Fibroblast of upper back skin (primary cell): ENCODE results near the gene RNMT.
"Not testable (repeated sequence)": the region's sequence is repeated elsewhere in the genome, so short reads cannot be mapped to it uniquely, and the experiment has no call there.

Source experiments
- DNase-seq: peaks from one replicate; pipeline ENCODE4 v3.0.0-alpha.2; 2013

Gene RNMT

GRCh38 chr18:13726232-13726971, at the start of gene RNMT, which contains the start of gene FAM210A:
RNMT (plus strand) TSS chr18:13726673; CDS start chr18:13731518, 4,845 bp downstream.
FAM210A (minus strand) TSS chr18:13726558; CDS start chr18:13682077, 44,481 bp downstream.
- peak; percentile 95 for DNase-seq

- DNase-seq: not testable (repeated sequence)
Measured at GRCh38 chr18:13677350-13677749, 49.1 kb upstream of the RNMT start.

- DNase-seq: no peak
Measured at GRCh38 chr18:13680612-13681011, 45.9 kb upstream of the RNMT start.

GRCh38 chr18:13681701-13682100, 44.8 kb upstream of the RNMT start:
- no peak for DNase-seq

GRCh38 chr18:13684546-13684945, 41.9 kb upstream of the RNMT start:
- DNase-seq: no peak

GRCh38 chr18:13688191-13689136, 38.0 kb upstream of the RNMT start:
- no peak for DNase-seq

- DNase-seq: not testable (repeated sequence)
Measured at GRCh38 chr18:13690060-13690459, 36.4 kb upstream of the RNMT start.

GRCh38 chr18:13695337-13695736, 31.1 kb upstream of the RNMT start:
- DNase-seq: not testable (repeated sequence)

GRCh38 chr18:13696961-13697360, 29.5 kb upstream of the RNMT start:
- no peak for DNase-seq

- no peak for DNase-seq
Measured at GRCh38 chr18:13700153-13700552, 26.3 kb upstream of the RNMT start.

- DNase-seq: no peak
Measured at GRCh38 chr18:13703899-13704298, 22.6 kb upstream of the RNMT start.

GRCh38 chr18:13710414-13710831, 16.1 kb upstream of the RNMT start:
- DNase-seq: no peak

- DNase-seq: no peak
Measured at GRCh38 chr18:13712400-13713131, 13.9 kb upstream of the RNMT start.

GRCh38 chr18:13713455-13714055, 12.9 kb upstream of the RNMT start:
- no peak for DNase-seq

GRCh38 chr18:13715330-13715729, 11.1 kb upstream of the RNMT start:
- no peak for DNase-seq

- DNase-seq: no peak
Measured at GRCh38 chr18:13716916-13717315, 9.6 kb upstream of the RNMT start.

- no peak for DNase-seq
Measured at GRCh38 chr18:13720123-13720522, 6.3 kb upstream of the RNMT start.

- DNase-seq: no peak
Measured at GRCh38 chr18:13720847-13721246, 5.6 kb upstream of the RNMT start.

- DNase-seq: no peak
Measured at GRCh38 chr18:13725566-13726231, 774 bp upstream of the RNMT start.

GRCh38 chr18:13726972-13727331, 479 bp downstream of the RNMT start:
- peak; percentile 22 for DNase-seq

- no peak for DNase-seq
Measured at GRCh38 chr18:13730481-13730880, 4.0 kb downstream of the RNMT start.

- no peak for DNase-seq
Measured at GRCh38 chr18:13735681-13736080, 9.2 kb downstream of the RNMT start.
